H1 (cell line): Measurements from ENCODE around the gene LCT. TPM values are rescaled to one million over a fixed set of nuclear protein-coding genes. Genes with fewer than 3 reads are reported as not detected.

Experiments used
- CTCF ChIA-PET: fragments of 300-600 bp; sonication (Branson Sonifier 250); formaldehyde crosslinking; loops from one replicate; lab custom pipeline; 2021; ENCODE audit not compliant: partially characterized antibody; lab: Charles Lee
- POLR2A ChIA-PET: fragments of 300-600 bp; sonication (Branson Sonifier 250); formaldehyde crosslinking; loops from one replicate; lab custom pipeline; 2021; ENCODE audit warnings: inconsistent platforms; ENCODE audit not compliant: partially characterized antibody; lab: Charles Lee
- DNase-seq, 2 experiments: peaks; one replicate each; pipeline versions ENCODE4 v3.0.0 to v3.0.0-alpha.2; 2010 to 2022; ENCODE audit warnings: low spot score in 2 of 2, low read depth in 1 of 2, mixed read lengths in 1 of 2
- FAIRE-seq: peaks from 2 replicates; lab custom pipeline; 2011; peaks lifted over from hg19 to GRCh38; lab: Jason Lieb, UNC
- H2AFZ ChIP-seq: 2 replicates; pipeline ENCODE4 v1.8.1; 2012; ENCODE audit warnings: low read length, inconsistent platforms
- H2AK5ac ChIP-seq: 2 replicates; pipeline ENCODE4 v1.6.1; 2013; ENCODE audit warnings: low read depth, low read length
- H2BK120ac ChIP-seq: replicated peaks from 2 replicates; pipeline ENCODE3; 2013; ENCODE audit warnings: low read depth, low read length, inconsistent platforms
- H2BK12ac ChIP-seq: 2 replicates; pipeline ENCODE4 v1.6.1; 2013; ENCODE audit warnings: low read depth, low read length
- H2BK15ac ChIP-seq: 2 replicates; pipeline ENCODE4 v1.6.1; 2013; ENCODE audit warnings: low read length
- H2BK20ac ChIP-seq: 2 replicates; pipeline ENCODE4 v1.6.1; 2013; ENCODE audit warnings: low read length
- H2BK5ac ChIP-seq: 2 replicates; pipeline ENCODE4 v1.6.1; 2013; ENCODE audit warnings: low read depth, low read length
- H3K14ac ChIP-seq: 2 replicates; pipeline ENCODE4 v1.6.1; 2013; ENCODE audit warnings: inconsistent platforms; ENCODE audit not compliant: insufficient read length
- H3K18ac ChIP-seq: 2 replicates; pipeline ENCODE4 v1.6.1; 2013; ENCODE audit warnings: low read length; ENCODE audit errors: extremely low read depth
- H3K23ac ChIP-seq: 2 replicates; pipeline ENCODE4 v1.6.1; 2013; ENCODE audit warnings: inconsistent platforms; ENCODE audit not compliant: insufficient read length
- H3K23me2 ChIP-seq: 2 replicates; pipeline ENCODE4 v1.6.1; 2013; ENCODE audit warnings: low read depth, low read length
- H3K27ac ChIP-seq: 2 replicates; pipeline ENCODE4 v1.6.1; 2011; ENCODE audit warnings: low read depth, low read length, inconsistent platforms
- H3K27me3 ChIP-seq, 4 experiments: replicated peaks in 1 of 4; 1 replicate in 1 of 4; 2 replicates in 3 of 4; pipeline versions ENCODE4 v1.6.1 to v1.8.1; 2011 to 2013; ENCODE audit warnings: low read length in 3 of 4, mild to moderate bottlenecking in 3 of 4, inconsistent platforms in 2 of 4, mixed read lengths in 2 of 4, moderate library complexity in 1 of 4; ENCODE audit not compliant: control insufficient read depth in 3 of 4, insufficient read depth in 3 of 4; ENCODE audit errors: extremely low read depth in 1 of 4
- H3K36me3 ChIP-seq, 4 experiments: 2 replicates each; pipeline versions ENCODE4 v1.6.1 to v1.8.1; 2011 to 2013; ENCODE audit warnings: mild to moderate bottlenecking in 4 of 4, low read length in 3 of 4, moderate library complexity in 2 of 4, control low read depth in 1 of 4, inconsistent platforms in 1 of 4; ENCODE audit not compliant: insufficient read depth in 4 of 4, control insufficient read depth in 2 of 4
- H3K4ac ChIP-seq: replicated peaks from 2 replicates; pipeline ENCODE3; 2013; ENCODE audit warnings: low read length, low read depth, mixed read lengths, inconsistent platforms; ENCODE audit not compliant: insufficient read length
- H3K4me1 ChIP-seq, 4 experiments: replicated peaks in 1 of 4; 1 replicate in 1 of 4; 2 replicates in 3 of 4; pipeline versions ENCODE4 v1.6.1 to v1.8.1; 2011 to 2013; ENCODE audit warnings: low read length in 3 of 4, inconsistent platforms in 2 of 4, mixed read lengths in 1 of 4; ENCODE audit not compliant: insufficient read depth in 4 of 4, control insufficient read depth in 3 of 4
- H3K4me2 ChIP-seq, 2 experiments: 2 replicates each; pipeline versions ENCODE4 v1.6.1 to v1.8.1; 2011 to 2013; ENCODE audit warnings: low read depth in 2 of 2, low read length in 2 of 2, control low read depth in 1 of 2, inconsistent platforms in 1 of 2, mild to moderate bottlenecking in 1 of 2; ENCODE audit not compliant: insufficient read depth in 1 of 2
- H3K4me3 ChIP-seq, 4 experiments: fragments of 200-600, 300-600 bp in 1 of 4; sonication (generic), shearing (Covaris generic), sonication (Bioruptor Twin) in 1 of 4; 2 replicates each; pipeline versions ENCODE4 v1.5.1 to v1.8.1; 2011 to 2016; ENCODE audit warnings: low read length in 4 of 4, low read depth in 3 of 4, control low read depth in 2 of 4, inconsistent platforms in 2 of 4, mild to moderate bottlenecking in 2 of 4, mixed read lengths in 1 of 4, moderate library complexity in 1 of 4; ENCODE audit not compliant: insufficient read depth in 2 of 4; ENCODE audit errors: extremely low read depth in 1 of 4
- H3K56ac ChIP-seq: replicated peaks from 2 replicates; pipeline ENCODE3; 2013; ENCODE audit warnings: low read depth, mild to moderate bottlenecking, mixed read lengths, low read length, inconsistent platforms; ENCODE audit not compliant: insufficient read length
- H3K79me1 ChIP-seq: 2 replicates; pipeline ENCODE4 v1.6.1; 2013; ENCODE audit warnings: low read depth, low read length, control low read depth
- H3K79me2 ChIP-seq, 2 experiments: 2 replicates each; pipeline versions ENCODE4 v1.6.1 to v1.8.1; 2012 to 2013; ENCODE audit warnings: low read length in 2 of 2, mild to moderate bottlenecking in 2 of 2, inconsistent platforms in 1 of 2; ENCODE audit not compliant: insufficient read depth in 2 of 2, control insufficient read depth in 1 of 2
- H3K9ac ChIP-seq, 4 experiments: replicated peaks in 1 of 4; 1 replicate in 1 of 4; 2 replicates in 3 of 4; pipeline versions ENCODE4 v1.6.1 to v1.8.1; 2011 to 2013; ENCODE audit warnings: low read depth in 3 of 4, low read length in 3 of 4, control low read depth in 2 of 4, mild to moderate bottlenecking in 2 of 4, moderate library complexity in 2 of 4, inconsistent platforms in 1 of 4; ENCODE audit errors: extremely low read depth in 1 of 4
- H3K9me3 ChIP-seq, 2 experiments: 2 replicates each; pipeline versions ENCODE4 v1.6.1 to v1.8.1; 2012 to 2013; ENCODE audit warnings: mild to moderate bottlenecking in 2 of 2, moderate library complexity in 2 of 2, control low read depth in 1 of 2, inconsistent platforms in 1 of 2, low read depth in 1 of 2, low read length in 1 of 2, mixed read lengths in 1 of 2; ENCODE audit not compliant: insufficient read depth in 2 of 2
- H4K20me1 ChIP-seq, 2 experiments: replicated peaks in 1 of 2; 2 replicates each; pipeline versions ENCODE3 to v1.8.1; 2011 to 2013; ENCODE audit warnings: inconsistent platforms in 2 of 2, low read length in 2 of 2, mild to moderate bottlenecking in 1 of 2; ENCODE audit not compliant: insufficient read depth in 2 of 2, control insufficient read depth in 1 of 2
- H4K5ac ChIP-seq: 2 replicates; pipeline ENCODE4 v1.6.1; 2013; ENCODE audit warnings: low read length, low read depth, mixed read lengths, inconsistent platforms; ENCODE audit not compliant: insufficient read length
- H4K8ac ChIP-seq: 2 replicates; pipeline ENCODE4 v1.8.0; 2013; ENCODE audit warnings: mild to moderate bottlenecking, moderate library complexity, low read length, inconsistent platforms; ENCODE audit not compliant: insufficient read depth; ENCODE audit errors: extremely low read depth
- H4K91ac ChIP-seq: replicated peaks from 2 replicates; pipeline ENCODE3; 2013; ENCODE audit warnings: low read length, mixed read lengths, inconsistent platforms; ENCODE audit not compliant: insufficient read length
- CBX8 ChIP-seq: fragments of 300-800, 300-1000 bp; sonication (generic); IDR thresholded peaks from 2 replicates; pipeline ENCODE4 v1.7.1; 2016; ENCODE audit warnings: low read depth, low read length, borderline replicate concordance
- GABPA ChIP-seq: IDR thresholded peaks from 2 replicates; pipeline ENCODE4 v1.6.1; 2011; ENCODE audit warnings: mild to moderate bottlenecking, low read length, moderate library complexity, borderline replicate concordance; ENCODE audit not compliant: insufficient read depth
- KDM1A ChIP-seq: fragments of 200-600, 300-600 bp; sonication (generic); IDR thresholded peaks from 2 replicates; pipeline ENCODE4 v1.7.1; 2016; ENCODE audit warnings: mild to moderate bottlenecking, low read length, borderline replicate concordance
- KDM4A ChIP-seq: IDR thresholded peaks from one replicate; pipeline ENCODE4 v1.7.1; 2012; ENCODE audit warnings: low read depth, mild to moderate bottlenecking, moderate library complexity, low read length, inconsistent platforms; ENCODE audit not compliant: severe bottlenecking
- MAFK ChIP-seq: IDR thresholded peaks from 2 replicates; pipeline ENCODE4 v1.6.1; 2012; ENCODE audit warnings: low read depth, mild to moderate bottlenecking, improper control_type of control experiment, low read length
- NANOG ChIP-seq: IDR thresholded peaks from 2 replicates; pipeline ENCODE4 v1.6.1; 2011; ENCODE audit warnings: low read length, low read depth, mild to moderate bottlenecking, inconsistent platforms; ENCODE audit not compliant: insufficient read depth, poor library complexity, severe bottlenecking
- SIRT6 ChIP-seq: IDR thresholded peaks from one replicate; pipeline ENCODE4 v1.7.1; 2012; ENCODE audit warnings: low read length, inconsistent platforms
- SIX5 ChIP-seq: IDR thresholded peaks from 2 replicates; pipeline ENCODE4 v1.6.1; 2011; ENCODE audit warnings: mild to moderate bottlenecking, low read depth, low read length
- WGBS, 2 experiments: shearing (Covaris generic) in 1 of 2; methylation state at CpG; one replicate each; pipeline versions ENCODE4 v1.1.6 to v1.1.7; 2013 to 2015; ENCODE audit warnings: low lambda C conversion rate in 2 of 2, mixed read lengths in 2 of 2, inconsistent platforms in 1 of 2, low coverage in 1 of 2, missing lambda C conversion rate in 1 of 2; ENCODE audit not compliant: insufficient replicate concordance in 2 of 2, insufficient coverage in 1 of 2, insufficient read length in 1 of 2; ENCODE audit errors: extremely low coverage in 1 of 2, missing lambda C conversion rate in 1 of 2; 5-methylcytosine and 5-hydroxymethylcytosine counted together
- polyA plus RNA-seq, 7 experiments: library from polyadenylated mRNA; depleted of rRNA in 3 of 7; stranded (reverse) in 5 of 7; unstranded in 2 of 7; fragments of >200 nt in 5 of 7; fragments of 200-250 nt in 2 of 7; gene quantifications; 1 replicate in 5 of 7; 2 replicates in 1 of 7; 4 replicates in 1 of 7; pipeline versions ENCODE4 v1.2.1 to v1.2.3, GENCODE V29; 2011 to 2013; ENCODE audit warnings: missing spikeins in 2 of 7, mixed read lengths in 2 of 7
- total RNA-seq: library from RNA; stranded (reverse); fragmentation: NEBNext Ultra II Directional; extraction: Animal tissue kit (Norgen Biotek cat#: 25700); gene quantifications from 2 replicates; pipeline ENCODE4 v1.2.1, GENCODE V29; 2021
- TF ChIP-seq, protein P1 (sequence below): IDR thresholded peaks from 2 replicates; pipeline ENCODE4 v1.6.1; 2012; ENCODE audit warnings: inconsistent platforms

Gene LCT
- total and polyA plus RNA-seq, 2 of the 8 experiments (the other 6 are each of a cell fraction or from before 2014, with no cell fraction given), result 0.06 TPM; not detected in 1

DNA sequence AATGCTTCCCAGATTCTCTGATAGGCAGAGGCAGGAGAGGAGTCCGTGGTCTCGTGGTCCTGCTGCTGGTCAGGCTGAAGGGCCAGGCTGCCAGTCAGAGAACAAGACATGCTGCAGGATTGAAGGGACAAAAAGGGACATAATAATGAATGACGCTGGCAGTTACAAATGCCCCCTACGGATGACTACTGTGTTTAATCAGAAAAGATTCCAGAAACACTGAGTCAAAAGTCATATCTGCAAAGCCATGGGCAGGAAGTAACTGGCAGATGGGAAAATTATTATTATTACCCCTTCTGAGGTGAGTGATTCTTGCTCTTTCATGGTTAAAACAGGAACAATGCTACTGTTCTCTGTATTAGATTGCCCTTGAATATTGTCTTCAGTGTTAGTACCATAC is 19.0 kb downstream of the LCT start:
- DNase-seq (no peak), FAIRE-seq (no peak)
- H3K23ac ChIP-seq, result no peak overlapping the region
- H3K4me1 ChIP-seq, result no peaks in the 10 kb centered on the region; a peak in 1 of 7 replicates
- no peak overlapping the region for H2AFZ ChIP-seq
- H4K20me1 ChIP-seq, result no peaks in the 10 kb centered on the region
- no peak overlapping the region for H4K8ac ChIP-seq
- no peak overlapping the region for H2AK5ac ChIP-seq
- no peak overlapping the region for H3K4me3 ChIP-seq
- no peak overlapping the region for H4K91ac ChIP-seq
- H3K27ac ChIP-seq, result no peak overlapping the region
- H3K36me3 ChIP-seq, result no peaks in the 10 kb centered on the region
- no peak overlapping the region for H4K5ac ChIP-seq
- TF ChIP-seq NANOG, result no peak
- no peak for TF ChIP-seq KDM4A
- TF ChIP-seq, protein P1, sequence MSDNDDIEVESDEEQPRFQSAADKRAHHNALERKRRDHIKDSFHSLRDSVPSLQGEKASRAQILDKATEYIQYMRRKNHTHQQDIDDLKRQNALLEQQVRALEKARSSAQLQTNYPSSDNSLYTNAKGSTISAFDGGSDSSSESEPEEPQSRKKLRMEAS, result no peak
- no peak for TF ChIP-seq CBX8
- no peak for TF ChIP-seq MAFK
- no peak for TF ChIP-seq SIX5
- TF ChIP-seq KDM1A, result no peak
- no peak for TF ChIP-seq SIRT6
- no peak for TF ChIP-seq GABPA
- H2BK20ac ChIP-seq, result no peak overlapping the region
- H3K9me3 ChIP-seq, result no peaks in the 10 kb centered on the region
- no peak overlapping the region for H2BK5ac ChIP-seq
- WGBS, 2 experiments, result 89% methylated on average over 4 of the region's 4 CpGs; no CpG with 5 or more reads in 1 of the 2 experiments
- no peak overlapping the region for H2BK12ac ChIP-seq
- H3K27me3 ChIP-seq, result no peaks in the 10 kb centered on the region
- no peak overlapping the region for H3K4me2 ChIP-seq
- H2BK120ac ChIP-seq, result no peak overlapping the region
- H3K4ac ChIP-seq, result no peak overlapping the region
- no peak overlapping the region for H3K18ac ChIP-seq
- H3K14ac ChIP-seq, result no peak overlapping the region
- H3K79me2 ChIP-seq, result no peaks in the 10 kb centered on the region
- H3K56ac ChIP-seq, result no peak overlapping the region
- POLR2A ChIA-PET, result no interaction called here
- CTCF ChIA-PET, result interaction anchor here (2.0 to 3.5 kb wide), 3 partner anchors 15 to 19 kb away, joined by 7 to 24 read pairs (median 12); no protein-coding TSS in a partner anchor
- H3K23me2 ChIP-seq, result no peaks in the 10 kb centered on the region
- no peak overlapping the region for H3K9ac ChIP-seq
- no peaks in the 10 kb centered on the region; the same call in 1 of the 2 replicates for H3K79me1 ChIP-seq
- no peak overlapping the region for H2BK15ac ChIP-seq
